Tibial nerve (tissue), 4 donors: ENCODE results near the gene SLC17A9. TPM values are rescaled to one million over a fixed set of nuclear protein-coding genes. Genes with fewer than 3 reads are reported as not detected.

ENCODE experiments used
- DNase-seq, 2 donors: peaks; one replicate each; pipeline ENCODE4 v3.0.0-alpha.2; 2019; ENCODE audit warnings: low spot score in 2 of 2
- H3K27ac ChIP-seq, 4 donors: fragments of 200-600 bp; sonication (generic) in 3 of 4; one replicate each; pipeline ENCODE4 v1.5.1; 2017 to 2019; ENCODE audit warnings: mild to moderate bottlenecking in 1 of 4
- H3K27me3 ChIP-seq, 2 donors: fragments of 200-600 bp; sonication (generic) in 1 of 2; one replicate each; pipeline versions ENCODE4 v1.5.1 to v1.6.0; 2017 to 2019
- H3K36me3 ChIP-seq, 3 donors: fragments of 200-600 bp; sonication (generic); one replicate each; pipeline ENCODE4 v1.5.1; 2018 to 2019
- H3K4me1 ChIP-seq, 4 donors: fragments of 200-600 bp; sonication (generic) in 3 of 4; one replicate each; pipeline ENCODE4 v1.5.1; 2017 to 2019
- H3K4me3 ChIP-seq, 4 donors: fragments of 200-600 bp; sonication (generic) in 3 of 4; one replicate each; pipeline ENCODE4 v1.5.1; 2017 to 2019; ENCODE audit warnings: mild to moderate bottlenecking in 1 of 4, moderate library complexity in 1 of 4
- H3K9me3 ChIP-seq, 4 donors: fragments of 200-600 bp; sonication (generic) in 3 of 4; one replicate each; pipeline ENCODE4 v1.5.1; 2017 to 2019
- CTCF ChIP-seq, 5 experiments: fragments of 200-600 bp in 3 of 5; fragments of 450-650 bp in 2 of 5; sonication (generic) in 3 of 5; IDR thresholded peaks; one replicate each; pipeline ENCODE4 v1.5.1; 2016 to 2019; ENCODE audit warnings: antibody characterized with exemption in 5 of 5, mild to moderate bottlenecking in 3 of 5, moderate library complexity in 2 of 5
- EP300 ChIP-seq, 2 donors: sonication (generic); formaldehyde crosslinking; IDR thresholded peaks; one replicate each; pipeline ENCODE4 v1.6.1; 2017; ENCODE audit warnings: antibody characterized with exemption in 2 of 2, mild to moderate bottlenecking in 1 of 2
- POLR2A ChIP-seq, 2 donors: fragments of 450-650 bp; IDR thresholded peaks; one replicate each; pipeline ENCODE4 v1.6.1; 2017; ENCODE audit warnings: antibody characterized with exemption in 2 of 2, mild to moderate bottlenecking in 2 of 2, moderate library complexity in 2 of 2
- WGBS, 2 donors: methylation state at CpG; one replicate each; pipeline ENCODE4 v1.1.5; 2018; 5-methylcytosine and 5-hydroxymethylcytosine counted together
- total RNA-seq, 4 donors: library from RNA; depleted of rRNA; stranded (reverse); fragments of >200 nt; gene quantifications; one replicate each; pipeline ENCODE4 v1.1.0, GENCODE V29; 2016

SLC17A9 gene
- total RNA-seq, 4 donors from 2014 or later: 3.9 to 13.5 (median 4.5) TPM

DNA sequence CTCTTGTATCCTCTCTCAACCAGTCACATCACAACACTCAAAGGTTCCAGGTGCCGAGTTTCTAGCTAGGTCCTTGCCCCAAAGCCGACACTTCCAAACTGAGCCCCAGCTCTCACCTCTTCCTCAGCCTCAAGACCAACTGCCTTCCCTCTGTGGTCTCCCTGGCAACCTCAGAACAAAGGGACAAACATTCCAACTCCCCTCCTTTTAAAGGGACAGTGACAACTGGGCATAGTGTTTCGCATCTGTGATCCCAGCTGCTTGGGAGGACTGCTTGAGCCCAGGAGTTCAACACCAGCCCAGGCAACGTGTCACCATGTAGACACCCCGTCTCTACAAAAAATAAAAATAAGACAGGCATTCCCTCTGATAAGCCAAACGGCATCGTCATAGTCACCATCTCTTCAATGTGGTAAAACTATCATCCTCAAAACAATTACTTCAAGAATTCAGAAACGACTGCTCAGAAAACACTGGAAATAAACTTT lies 37.5 kb upstream of the SLC17A9 start:
- no peaks in the 10 kb centered on the region for H3K9me3 ChIP-seq
- 27 to 32% methylated on average over 8 of the region's 8 CpGs for WGBS, 2 donors
- no peaks in the 10 kb centered on the region for H3K27me3 ChIP-seq
- peaks cover 0 to 84% (median 40%) of the 10 kb centered on the region in 4 donors for H3K4me1 ChIP-seq
- H3K36me3 ChIP-seq: peaks cover 7 to 36% (median 19%) of the 10 kb centered on the region in 3 donors
- peak overlapping the region in 2 of 4 donors; percentile 32 to 52 for H3K27ac ChIP-seq
- TF ChIP-seq POLR2A (IDR thresholded peaks at IDR 0.05) (no peak), EP300 (IDR thresholded peaks at IDR 0.05) (no peak), CTCF (IDR thresholded peaks at IDR 0.05) (no peak)
- DNase-seq: no peak
- peak overlapping the region in 1 of 4 donors; percentile 1 for H3K4me3 ChIP-seq

- 69 to 70% methylated on average over 10 of the region's 10 CpGs for WGBS, 2 donors
- Histone ChIP-seq H3K9me3 (no peaks in the 10 kb centered on the region), H3K27ac (no peak overlapping the region), H3K36me3 (peaks cover 0 to 17% (median 2%) of the 10 kb centered on the region in 3 donors), H3K27me3 (no peaks in the 10 kb centered on the region), H3K4me1 (peaks cover 0 to 97% (median 57%) of the 10 kb centered on the region in 4 donors), H3K4me3 (no peak overlapping the region)
- TF ChIP-seq EP300 (IDR thresholded peaks at IDR 0.05): no peak
- no peak for TF ChIP-seq CTCF (IDR thresholded peaks at IDR 0.05)
- TF ChIP-seq POLR2A (IDR thresholded peaks at IDR 0.05): no peak
- DNase-seq: no peak
Observed at GRCh38 chr20:62916703-62917476, 35.6 kb upstream of the SLC17A9 start.

DNA sequence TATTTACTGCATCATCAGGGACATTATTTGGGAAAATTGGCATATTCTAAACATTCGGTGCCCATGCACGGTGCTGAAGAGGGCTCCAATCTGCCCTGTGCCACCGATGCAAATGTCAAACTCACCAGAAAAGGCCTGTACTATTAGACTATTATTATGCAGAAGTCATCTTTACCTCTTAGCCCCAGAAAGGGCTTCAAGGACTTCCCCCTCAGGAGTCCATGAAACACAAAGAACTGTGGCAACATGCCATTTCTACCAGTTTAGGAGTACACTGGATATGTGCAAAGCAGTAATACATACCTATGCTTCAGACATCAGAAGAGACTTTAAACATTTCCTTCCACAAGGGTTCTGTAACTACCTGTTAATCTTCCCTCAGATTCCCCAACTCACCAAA lies 34.8 kb upstream of the SLC17A9 start:
- no peak overlapping the region for H3K4me3 ChIP-seq
- TF ChIP-seq CTCF (IDR thresholded peaks at IDR 0.05) (no peak), EP300 (IDR thresholded peaks at IDR 0.05) (no peak), POLR2A (IDR thresholded peaks at IDR 0.05) (no peak)
- H3K27ac ChIP-seq: no peak overlapping the region
- H3K27me3 ChIP-seq: no peaks in the 10 kb centered on the region
- H3K36me3 ChIP-seq: peaks cover 0 to 10% (median 0%) of the 10 kb centered on the region in 3 donors
- H3K9me3 ChIP-seq: no peaks in the 10 kb centered on the region
- no peak for DNase-seq
- WGBS, 2 donors: 55 to 57% methylated on average over 3 of the region's 3 CpGs
- peaks cover 0 to 100% (median 66%) of the 10 kb centered on the region in 4 donors for H3K4me1 ChIP-seq

- TF ChIP-seq CTCF (IDR thresholded peaks at IDR 0.05): no peak
- no peak for TF ChIP-seq EP300 (IDR thresholded peaks at IDR 0.05)
- TF ChIP-seq POLR2A (IDR thresholded peaks at IDR 0.05): no peak
- Histone ChIP-seq H3K4me1 (peaks cover 0 to 100% (median 70%) of the 10 kb centered on the region in 4 donors), H3K36me3 (peaks cover 0 to 5% (median 0%) of the 10 kb centered on the region in 3 donors), H3K9me3 (no peaks in the 10 kb centered on the region), H3K27ac (no peak overlapping the region), H3K4me3 (no peak overlapping the region), H3K27me3 (no peaks in the 10 kb centered on the region)
- WGBS, 2 donors: 49 to 52% methylated on average over 3 of the region's 3 CpGs
- no peak for DNase-seq
Observed at GRCh38 chr20:62918147-62918546, 34.4 kb upstream of the SLC17A9 start.

DNA sequence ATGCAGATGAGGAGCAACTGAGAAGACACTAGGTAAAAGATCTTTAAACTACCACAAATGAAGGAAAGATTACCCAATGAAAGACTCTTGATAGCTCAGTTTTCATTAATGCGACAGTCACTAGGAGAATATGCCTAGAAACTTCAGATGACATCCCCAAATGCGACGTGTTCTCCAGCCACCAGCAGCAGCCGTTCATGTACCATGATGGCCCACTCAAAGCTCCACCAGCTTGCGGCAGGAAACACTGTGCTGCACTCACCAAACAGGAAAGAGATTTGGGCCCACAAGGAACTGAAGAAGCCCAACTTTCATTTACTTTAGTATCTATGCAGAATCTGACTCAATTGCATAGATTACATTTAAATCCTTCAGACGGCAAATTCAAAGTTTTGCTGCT lies 33.7 kb upstream of the SLC17A9 start:
- no peaks in the 10 kb centered on the region for H3K36me3 ChIP-seq
- H3K4me1 ChIP-seq: peaks cover 0 to 100% (median 74%) of the 10 kb centered on the region in 4 donors
- no peak overlapping the region for H3K27ac ChIP-seq
- WGBS, 2 donors: 58 to 75% methylated on average over 6 of the region's 6 CpGs
- H3K9me3 ChIP-seq: no peaks in the 10 kb centered on the region
- H3K4me3 ChIP-seq: no peak overlapping the region
- no peak for TF ChIP-seq CTCF (IDR thresholded peaks at IDR 0.05)
- no peak for TF ChIP-seq EP300 (IDR thresholded peaks at IDR 0.05)
- TF ChIP-seq POLR2A (IDR thresholded peaks at IDR 0.05): no peak
- DNase-seq: no peak
- H3K27me3 ChIP-seq: no peaks in the 10 kb centered on the region
